Caco-2 (cell line): ENCODE measurements around the gene UBASH3B. TPM values are rescaled to one million over a fixed set of nuclear protein-coding genes. Genes with fewer than 3 reads are reported as not detected.

Experiments
- BruUV-seq: library from RNA; stranded (reverse); fragments of 400-500 nt; replicated peaks from 2 replicates; lab custom pipeline; 2021; lab: Mats Ljungman, UMichigan
- CTCF ChIA-PET: fragments of 300-600 bp; sonication (Branson Sonifier 250); formaldehyde crosslinking; loops from one replicate; lab custom pipeline; 2022; ENCODE audit warnings: antibody characterized with exemption; lab: Charles Lee
- POLR2A ChIA-PET: fragments of 300-600 bp; sonication (Branson Sonifier 250); formaldehyde crosslinking; loops from one replicate; lab custom pipeline; 2022; ENCODE audit warnings: antibody characterized with exemption; lab: Charles Lee
- DNase-seq, 2 experiments: peaks; one replicate each; pipeline versions ENCODE4 v3.0.0 to v3.0.0-alpha.2; 2020 to 2022
- H3K27me3 ChIP-seq: replicated peaks from 2 replicates; pipeline ENCODE4 v1.6.0; 2011; ENCODE audit warnings: low read length; ENCODE audit not compliant: control insufficient read depth, insufficient read depth
- H3K36me3 ChIP-seq: 2 replicates; pipeline ENCODE4 v1.5.1; 2011; ENCODE audit warnings: low read length; ENCODE audit not compliant: control insufficient read depth, insufficient read depth
- H3K4me1 ChIP-seq: fragments of 250-450 bp; sonication (Bioruptor Pico); 2 replicates; pipeline ENCODE4 v1.5.1; 2020; ENCODE audit warnings: mild to moderate bottlenecking
- H3K4me3 ChIP-seq: 2 replicates; pipeline ENCODE4 v1.5.1; 2011; ENCODE audit warnings: low read depth, mild to moderate bottlenecking, control low read depth, low read length
- H3K9me3 ChIP-seq: fragments of 250-450 bp; sonication (Bioruptor Pico); 2 replicates; pipeline ENCODE4 v1.5.1; 2020; ENCODE audit warnings: mild to moderate bottlenecking, moderate library complexity
- H3K27ac Mint-ChIP-seq: one replicate; pipeline ENCODE4 v1.8.0; 2022; ENCODE audit warnings: mixed read lengths; ENCODE audit not compliant: unreplicated experiment
- H3K27me3 Mint-ChIP-seq: one replicate; pipeline ENCODE4 v1.8.0; 2022; ENCODE audit warnings: mixed read lengths; ENCODE audit not compliant: insufficient read depth, unreplicated experiment
- H3K36me3 Mint-ChIP-seq: one replicate; pipeline ENCODE4 v1.8.0; 2022; ENCODE audit warnings: mild to moderate bottlenecking, mixed read lengths; ENCODE audit not compliant: insufficient read depth, unreplicated experiment
- H3K4me1 Mint-ChIP-seq: one replicate; pipeline ENCODE4 v1.8.0; 2022; ENCODE audit warnings: low read depth, mixed read lengths; ENCODE audit not compliant: unreplicated experiment
- H3K4me3 Mint-ChIP-seq: one replicate; pipeline ENCODE4 v1.8.0; 2022; ENCODE audit warnings: mild to moderate bottlenecking, moderate library complexity, mixed read lengths; ENCODE audit not compliant: unreplicated experiment
- H3K9me3 Mint-ChIP-seq: one replicate; pipeline ENCODE4 v1.8.0; 2022; ENCODE audit warnings: mixed read lengths; ENCODE audit not compliant: unreplicated experiment
- intact Hi-C: fragments of 100-400 bp; cut with micrococcal nuclease; formaldehyde crosslinking; loops from one replicate; pipeline ENCODE4 v1.10.0; 2022; ENCODE audit not compliant: unreplicated experiment
- total RNA-seq: library from RNA; stranded (reverse); gene quantifications from 2 replicates; pipeline ENCODE4 v1.2.3, GENCODE V29; 2022
- TF ChIP-seq, protein P1 (sequence below), 2 experiments: fragments of 200-600 bp in 1 of 2; IDR thresholded peaks; 1 replicate in 1 of 2; 2 replicates in 1 of 2; pipeline versions ENCODE4 v1.5.1 to v1.8.0; 2011 to 2022; ENCODE audit warnings: antibody characterized with exemption in 1 of 2, control low read depth in 1 of 2, inconsistent platforms in 1 of 2, low read depth in 1 of 2, low read length in 1 of 2, mild to moderate bottlenecking in 1 of 2, moderate library complexity in 1 of 2; ENCODE audit not compliant: insufficient read depth in 1 of 2, severe bottlenecking in 1 of 2, unreplicated experiment in 1 of 2

The UBASH3B gene
- total RNA-seq, 1 experiment from 2014 or later, result 21.5 TPM

DNA sequence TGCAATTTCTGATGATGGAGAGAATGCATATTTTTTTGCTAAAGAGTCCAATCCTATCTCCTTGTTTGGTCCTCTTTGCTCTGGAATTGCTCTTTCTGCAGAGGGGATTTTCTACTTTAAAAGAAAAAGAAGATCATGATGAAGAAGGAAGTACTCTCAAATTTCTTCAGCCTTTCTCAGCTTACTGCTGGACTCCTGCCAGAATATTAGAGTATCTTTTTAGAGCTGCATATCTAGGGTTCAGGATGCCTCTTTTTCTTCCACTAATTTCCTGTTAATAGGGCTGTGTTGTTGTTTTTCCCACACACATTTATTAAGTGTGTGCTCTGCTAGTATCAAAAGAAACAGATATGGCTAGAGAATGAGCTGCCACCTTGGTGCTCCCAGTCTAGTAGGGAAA is 18.2 kb downstream of the UBASH3B start:
- BruUV-seq, result no TSS peak
- Histone ChIP-seq H3K36me3 (no peaks in the 10 kb centered on the region), H3K4me1 (peaks cover 24% of the 10 kb centered on the region), H3K27me3 (no peaks in the 10 kb centered on the region), H3K9me3 (0 out of 2 replicates have a peak, but pooled peaks cover 5% of the 10 kb centered on the region), H3K4me3 (no peak overlapping the region)
- TF ChIP-seq, protein P1, sequence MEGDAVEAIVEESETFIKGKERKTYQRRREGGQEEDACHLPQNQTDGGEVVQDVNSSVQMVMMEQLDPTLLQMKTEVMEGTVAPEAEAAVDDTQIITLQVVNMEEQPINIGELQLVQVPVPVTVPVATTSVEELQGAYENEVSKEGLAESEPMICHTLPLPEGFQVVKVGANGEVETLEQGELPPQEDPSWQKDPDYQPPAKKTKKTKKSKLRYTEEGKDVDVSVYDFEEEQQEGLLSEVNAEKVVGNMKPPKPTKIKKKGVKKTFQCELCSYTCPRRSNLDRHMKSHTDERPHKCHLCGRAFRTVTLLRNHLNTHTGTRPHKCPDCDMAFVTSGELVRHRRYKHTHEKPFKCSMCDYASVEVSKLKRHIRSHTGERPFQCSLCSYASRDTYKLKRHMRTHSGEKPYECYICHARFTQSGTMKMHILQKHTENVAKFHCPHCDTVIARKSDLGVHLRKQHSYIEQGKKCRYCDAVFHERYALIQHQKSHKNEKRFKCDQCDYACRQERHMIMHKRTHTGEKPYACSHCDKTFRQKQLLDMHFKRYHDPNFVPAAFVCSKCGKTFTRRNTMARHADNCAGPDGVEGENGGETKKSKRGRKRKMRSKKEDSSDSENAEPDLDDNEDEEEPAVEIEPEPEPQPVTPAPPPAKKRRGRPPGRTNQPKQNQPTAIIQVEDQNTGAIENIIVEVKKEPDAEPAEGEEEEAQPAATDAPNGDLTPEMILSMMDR (IDR thresholded peaks at IDR 0.05; ENCODE audit: insufficient read depth in 1 of 2, low read depth in 1 of 2, low read length in 1 of 2, severe bottlenecking in 1 of 2, unreplicated experiment in 1 of 2), result no peak
- CTCF ChIA-PET, result no interaction called here
- intact Hi-C loops, result no loop called here
- no peak overlapping the region for H3K4me3 Mint-ChIP-seq
- H3K27ac Mint-ChIP-seq, result no peak overlapping the region
- H3K9me3 Mint-ChIP-seq, result peaks cover 10% of the 10 kb centered on the region
- POLR2A ChIA-PET, result no interaction called here
- H3K27me3 Mint-ChIP-seq, result no peaks in the 10 kb centered on the region
- H3K4me1 Mint-ChIP-seq, result peaks cover 18% of the 10 kb centered on the region
- H3K36me3 Mint-ChIP-seq, result no peaks in the 10 kb centered on the region
- DNase-seq, result no peak

DNA sequence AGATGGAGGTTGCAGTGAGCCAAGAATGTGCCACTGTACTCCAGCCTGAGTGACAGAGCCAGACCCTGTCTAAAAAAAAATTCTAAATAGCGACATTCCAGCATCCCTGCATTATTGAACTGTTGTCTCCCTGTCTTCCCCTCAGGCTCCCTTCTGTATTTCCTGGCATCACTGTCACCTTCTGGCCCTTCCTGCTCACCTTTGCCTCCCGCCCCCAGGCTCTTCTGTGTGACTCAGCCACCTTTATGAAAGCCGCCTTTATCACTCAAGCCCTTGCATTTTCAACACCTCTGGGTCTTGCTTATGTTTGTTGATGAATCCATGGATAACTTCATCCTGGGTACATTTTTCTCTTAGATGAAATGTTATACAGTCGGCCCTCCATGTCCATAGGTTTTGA is 21.1 kb downstream of the UBASH3B start:
- BruUV-seq, result no TSS peak
- peaks cover 24% of the 10 kb centered on the region for H3K4me1 ChIP-seq
- H3K27ac Mint-ChIP-seq, result peak overlapping the region; percentile 17

DNA sequence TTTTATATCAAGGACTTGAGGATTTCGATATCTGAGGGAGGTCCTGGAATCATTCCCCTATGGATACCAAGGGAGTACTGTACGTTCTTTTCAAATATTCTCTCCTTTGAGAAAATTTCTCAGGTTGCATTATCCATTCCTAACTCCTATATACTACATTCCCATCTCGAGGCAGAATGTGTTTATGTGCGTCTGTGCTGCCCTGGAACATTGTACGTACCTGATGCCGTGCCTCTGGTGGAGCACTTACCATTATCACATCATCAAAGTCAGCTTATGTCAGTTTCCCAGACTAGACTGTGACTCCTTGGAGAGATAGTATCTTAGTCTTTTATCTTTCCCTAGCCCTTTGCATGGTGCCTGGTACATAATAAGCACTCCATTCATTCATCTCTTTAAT is 21.7 kb downstream of the UBASH3B start:
- Histone ChIP-seq H3K36me3 (no peaks in the 10 kb centered on the region), H3K27me3 (no peaks in the 10 kb centered on the region), H3K4me1 (peaks cover 24% of the 10 kb centered on the region), H3K9me3 (no peaks in the 10 kb centered on the region), H3K4me3 (no peak overlapping the region)
- POLR2A ChIA-PET, result no interaction called here
- BruUV-seq, result no TSS peak
- Mint-ChIP-seq H3K9me3 (no peaks in the 10 kb centered on the region), H3K36me3 (no peaks in the 10 kb centered on the region), H3K4me3 (no peak overlapping the region), H3K27ac (no peak overlapping the region), H3K4me1 (peaks cover 18% of the 10 kb centered on the region), H3K27me3 (no peaks in the 10 kb centered on the region)
- no peak for DNase-seq
- TF ChIP-seq, protein P1 (IDR thresholded peaks at IDR 0.05; ENCODE audit: insufficient read depth in 1 of 2, low read depth in 1 of 2, low read length in 1 of 2, severe bottlenecking in 1 of 2, unreplicated experiment in 1 of 2), result no peak
- intact Hi-C loops, result no loop called here
- CTCF ChIA-PET, result interaction anchor here (0.6 kb wide), 1 partner anchor 76 kb away, joined by 9 read pairs; no protein-coding TSS in a partner anchor

More for the DNA sequence above, 21.1 kb downstream of the UBASH3B start:
- CTCF ChIA-PET, result no interaction called here
- POLR2A ChIA-PET, result no interaction called here
- Mint-ChIP-seq H3K27me3 (no peaks in the 10 kb centered on the region), H3K4me1 (peaks cover 18% of the 10 kb centered on the region), H3K36me3 (no peaks in the 10 kb centered on the region), H3K9me3 (no peaks in the 10 kb centered on the region), H3K4me3 (no peak overlapping the region)
- no peaks in the 10 kb centered on the region for H3K9me3 ChIP-seq
- H3K4me3 ChIP-seq, result no peak overlapping the region
- intact Hi-C loops, result loop anchor here (1.0 kb wide), 2 partner anchors 21 to 30 kb away; partner anchors contain the start of gene UBASH3B
- peak; percentile 78 to 89 for DNase-seq
- no peaks in the 10 kb centered on the region for H3K27me3 ChIP-seq
- TF ChIP-seq, protein P1 (IDR thresholded peaks at IDR 0.05; ENCODE audit: insufficient read depth in 1 of 2, low read depth in 1 of 2, low read length in 1 of 2, severe bottlenecking in 1 of 2, unreplicated experiment in 1 of 2), result no peak
- H3K36me3 ChIP-seq, result no peaks in the 10 kb centered on the region
